RWPE1 (cell line): ENCODE data around the gene PPP4R1.
A peak's percentile ranks its signal among the peaks of the same experiment; 100 is the strongest.

Experiments used
- CTCF ChIA-PET: fragments of 350-600 bp; sonication (Branson Sonifier 250); formaldehyde crosslinking; extraction: SDS; loops from one replicate; lab custom pipeline; 2021; lab: Yijun Ruan, JAX
- POLR2A ChIA-PET: fragments of 400-600 bp; formaldehyde crosslinking; extraction: SDS; loops from one replicate; lab custom pipeline; 2020; ENCODE audit warnings: antibody characterized with exemption; ENCODE audit not compliant: low non-redundant PET; lab: Yijun Ruan, JAX
- DNase-seq: peaks from one replicate; pipeline ENCODE4 v3.0.0; 2012; ENCODE audit warnings: low spot score
- H3K27ac ChIP-seq: fragments of 450-650 bp; 2 replicates; pipeline ENCODE4 v1.5.1; 2017
- CTCF ChIP-seq: fragments of 450-650 bp; conservative IDR thresholded peaks from 2 replicates; pipeline ENCODE4 v1.5.1; 2017; ENCODE audit warnings: low read depth, mild to moderate bottlenecking

PPP4R1 gene

GRCh38 chr18:9586814-9587213, 27.5 kb downstream of the PPP4R1 start:
- H3K27ac ChIP-seq, result no peak overlapping the region
- POLR2A ChIA-PET, result no interaction called here
- CTCF ChIA-PET, result no interaction called here
- no peak for TF ChIP-seq CTCF
- no peak for DNase-seq

GRCh38 chr18:9581667-9582066, 32.7 kb downstream of the PPP4R1 start:
- TF ChIP-seq CTCF, result no peak
- ChIA-PET POLR2A (no interaction called here), CTCF (no interaction called here)
- H3K27ac ChIP-seq, result no peak overlapping the region
- no peak for DNase-seq

GRCh38 chr18:9578306-9578705, 36.1 kb downstream of the PPP4R1 start:
- DNase-seq, result no peak
- CTCF ChIA-PET, result no interaction called here
- POLR2A ChIA-PET, result no interaction called here
- H3K27ac ChIP-seq, result no peak overlapping the region
- no peak for TF ChIP-seq CTCF

GRCh38 chr18:9577361-9577760, 37.0 kb downstream of the PPP4R1 start:
- ChIA-PET POLR2A (no interaction called here), CTCF (interaction anchor here (0.5 to 0.7 kb wide), 2 partner anchors 106 to 244 kb away, joined by 3 to 4 read pairs; no protein-coding TSS in a partner anchor)
- no peak for DNase-seq

GRCh38 chr18:9575558-9575957, 38.8 kb downstream of the PPP4R1 start:
- no peak overlapping the region for H3K27ac ChIP-seq
- CTCF ChIA-PET, result interaction anchor here (0.5 to 1.2 kb wide), 11 partner anchors 12 to 342 kb away, joined by 3 to 8 read pairs (median 3); no protein-coding TSS in a partner anchor
- peak; percentile 72 for DNase-seq
- POLR2A ChIA-PET, result no interaction called here
- TF ChIP-seq CTCF, result peak; percentile 95

More at GRCh38 chr18:9577361-9577760, 37.0 kb downstream of the PPP4R1 start:
- no peak for TF ChIP-seq CTCF
- H3K27ac ChIP-seq, result peak overlapping the region; percentile 54

GRCh38 chr18:9574473-9575115, 39.8 kb downstream of the PPP4R1 start:
- TF ChIP-seq CTCF, result no peak
- no peak overlapping the region for H3K27ac ChIP-seq
- CTCF ChIA-PET, result interaction anchor here (1.0 to 1.3 kb wide), 6 partner anchors 18 to 154 kb away, joined by 3 to 8 read pairs (median 3); no protein-coding TSS in a partner anchor
- no peak for DNase-seq
- POLR2A ChIA-PET, result no interaction called here
